ENCODE data around the gene RNF213.
"Not testable (repeated sequence)": the region's sequence is repeated elsewhere in the genome, so short reads cannot be mapped to it uniquely, and the experiment has no call there.

RNF213 gene

GRCh38 chr17:80252871-80253270 lies 7.8 kb upstream of the RNF213 start:
- DNase-seq (ENCODE audit: low spot score), result no peak

GRCh38 chr17:80253631-80254395 lies 6.8 kb upstream of the RNF213 start:
- DNase-seq (ENCODE audit: low spot score), result no peak

- no peak for DNase-seq (ENCODE audit: low spot score)
Measured at GRCh38 chr17:80254396-80255251, 6.0 kb upstream of the RNF213 start.

GRCh38 chr17:80256034-80256350 lies 4.7 kb upstream of the RNF213 start:
- DNase-seq (ENCODE audit: low spot score), result no peak

GRCh38 chr17:80257716-80258213 lies 2.9 kb upstream of the RNF213 start:
- no peak for DNase-seq (ENCODE audit: low spot score)

- not testable (repeated sequence) for DNase-seq (ENCODE audit: low spot score)
Measured at GRCh38 chr17:80258296-80258695, 2.4 kb upstream of the RNF213 start.

GRCh38 chr17:80259457-80260068 lies 1.1 kb upstream of the RNF213 start:
- DNase-seq (ENCODE audit: low spot score), result no peak

- DNase-seq (ENCODE audit: low spot score), result no peak
Measured at GRCh38 chr17:80260069-80260535, 550 bp upstream of the RNF213 start.

GRCh38 chr17:80261159-80261894 lies 675 bp downstream of the RNF213 start:
- DNase-seq (ENCODE audit: low spot score), result peak; percentile 57

- no peak for DNase-seq (ENCODE audit: low spot score)
Measured at GRCh38 chr17:80261895-80262279, 1.2 kb downstream of the RNF213 start.

GRCh38 chr17:80262291-80262690 lies 1.6 kb downstream of the RNF213 start:
- DNase-seq (ENCODE audit: low spot score), result no peak

- DNase-seq (ENCODE audit: low spot score), result no peak
Measured at GRCh38 chr17:80262775-80263244, 2.2 kb downstream of the RNF213 start.

GRCh38 chr17:80263253-80264204 lies 2.9 kb downstream of the RNF213 start:
- DNase-seq (ENCODE audit: low spot score), result no peak

- no peak for DNase-seq (ENCODE audit: low spot score)
Measured at GRCh38 chr17:80264205-80265075, 3.8 kb downstream of the RNF213 start.

GRCh38 chr17:80265205-80266068 lies 4.8 kb downstream of the RNF213 start:
- no peak for DNase-seq (ENCODE audit: low spot score)

- no peak for DNase-seq (ENCODE audit: low spot score)
Measured at GRCh38 chr17:80267391-80267790, 6.7 kb downstream of the RNF213 start.

- DNase-seq (ENCODE audit: low spot score), result no peak
Measured at GRCh38 chr17:80268427-80268826, 7.8 kb downstream of the RNF213 start.

GRCh38 chr17:80269405-80269807 lies 8.8 kb downstream of the RNF213 start:
- DNase-seq (ENCODE audit: low spot score), result no peak

- no peak for DNase-seq (ENCODE audit: low spot score)
Measured at GRCh38 chr17:80270104-80270503, 9.5 kb downstream of the RNF213 start.

Data from cerebellar cortex (tissue), 1 donor.